Measurements from ENCODE around the gene CTBS. TPM values are rescaled to one million over a fixed set of nuclear protein-coding genes. Genes with fewer than 3 reads are reported as not detected.
A peak's percentile ranks its signal among the peaks of the same experiment; 100 is the strongest.

The CTBS gene
- total RNA-seq, 1 donor from 2014 or later, result 11.5 TPM

- Histone ChIP-seq H3K79me2 (ENCODE audit: low read depth) (peaks cover 71% of the 10 kb centered on the region), H4K20me1 (ENCODE audit: low read depth) (peaks cover 52% of the 10 kb centered on the region), H3K4me2 (peak overlapping the region; percentile 97), H3F3A (ENCODE audit: low read depth) (peaks cover 23% of the 10 kb centered on the region), H2AFZ (replicated peaks) (peak overlapping the region; percentile 90), H3K4me3 (peak overlapping the region; percentile 93), H3K27ac (peak overlapping the region; percentile 92), H3K9ac (peak overlapping the region; percentile 79), H3K9me3 (ENCODE audit: low read depth) (peaks cover 9% of the 10 kb centered on the region), H3K4me1 (peaks cover 23% of the 10 kb centered on the region), H3K36me3 (peaks cover 4% of the 10 kb centered on the region), H3K27me3 (no peaks in the 10 kb centered on the region)
- TF ChIP-seq EZH2phosphoT487 (IDR thresholded peaks at IDR 0.05), result no peak
- TF ChIP-seq CTCF (IDR thresholded peaks at IDR 0.05), result no peak
- TF ChIP-seq EZH2 (IDR thresholded peaks at IDR 0.05), result no peak
- peak; percentile 12 for DNase-seq (ENCODE audit: low spot score)
- H3K4me3 Mint-ChIP-seq, result peak overlapping the region; percentile 99
- H3K9me3 Mint-ChIP-seq, result peaks cover 20% of the 10 kb centered on the region
- H3K4me1 Mint-ChIP-seq, result peaks cover 26% of the 10 kb centered on the region
- peaks cover 15% of the 10 kb centered on the region for H3K36me3 Mint-ChIP-seq
- peak overlapping the region; percentile 98 for H3K27ac Mint-ChIP-seq
- H3K27me3 Mint-ChIP-seq (ENCODE audit: insufficient read depth, low read depth), result peaks cover 6% of the 10 kb centered on the region
Observed at GRCh38 chr1:84504580-84505492, 69.4 kb downstream of the CTBS start.

- Histone ChIP-seq H2AFZ (replicated peaks) (no peak overlapping the region), H3K9me3 (ENCODE audit: low read depth) (no peaks in the 10 kb centered on the region), H3K4me2 (peak overlapping the region; percentile 97), H3K9ac (no peak overlapping the region), H3K27ac (no peak overlapping the region), H3K4me1 (peaks cover 23% of the 10 kb centered on the region), H3F3A (ENCODE audit: low read depth) (peaks cover 23% of the 10 kb centered on the region), H3K36me3 (peaks cover 7% of the 10 kb centered on the region), H3K4me3 (no peak overlapping the region), H3K27me3 (no peaks in the 10 kb centered on the region), H4K20me1 (ENCODE audit: low read depth) (peaks cover 58% of the 10 kb centered on the region), H3K79me2 (ENCODE audit: low read depth) (peaks cover 75% of the 10 kb centered on the region)
- TF ChIP-seq CTCF (IDR thresholded peaks at IDR 0.05), result no peak
- no peak for TF ChIP-seq EZH2 (IDR thresholded peaks at IDR 0.05)
- no peak for TF ChIP-seq EZH2phosphoT487 (IDR thresholded peaks at IDR 0.05)
- H3K27ac Mint-ChIP-seq, result no peak overlapping the region
- DNase-seq (ENCODE audit: low spot score), result no peak
- peaks cover 7% of the 10 kb centered on the region for H3K36me3 Mint-ChIP-seq
- H3K9me3 Mint-ChIP-seq, result peaks cover 5% of the 10 kb centered on the region
- peaks cover 6% of the 10 kb centered on the region for H3K27me3 Mint-ChIP-seq (ENCODE audit: insufficient read depth, low read depth)
- H3K4me1 Mint-ChIP-seq, result peaks cover 26% of the 10 kb centered on the region
- peak overlapping the region; percentile 29 for H3K4me3 Mint-ChIP-seq
Observed at GRCh38 chr1:84502927-84503326, 71.3 kb downstream of the CTBS start.

Other genes with a start within 250 kb of the CTBS start
- not detected in 2 replicates for gene DNASE2B, start 176.0 kb downstream of the CTBS start, total RNA-seq (ENCODE audit: low replicate concordance)
- gene RPF1, start 95.2 kb downstream of the CTBS start, total RNA-seq (ENCODE audit: low replicate concordance), result 51.8 and 81.6 TPM in 2 replicates
- 2.5 and 3.3 TPM in 2 replicates for gene SPATA1, start 68.1 kb downstream of the CTBS start, total RNA-seq (ENCODE audit: low replicate concordance)
- gene GNG5, start 67.9 kb downstream of the CTBS start, total RNA-seq (ENCODE audit: low replicate concordance), result 95.0 and 108 TPM in 2 replicates
- 28.2 and 54.1 TPM in 2 replicates for gene SSX2IP, start 116.0 kb upstream of the CTBS start, total RNA-seq (ENCODE audit: low replicate concordance)